B cell (primary cell): ENCODE measurements around the gene FARP2. TPM values are rescaled to one million over a fixed set of nuclear protein-coding genes. Genes with fewer than 3 reads are reported as not detected.

Experiments
- ATAC-seq: fragments of 200-7000 bp; cut with Tn5 transposase; one replicate; pipeline ENCODE4 v1.10.0; 2021; ENCODE audit warnings: low read depth, mild to moderate bottlenecking, moderate number of reproducible peaks, moderate library complexity
- CTCF ChIA-PET: fragments of 350-600 bp; sonication (Branson Sonifier 250); formaldehyde crosslinking; loops from one replicate; lab custom pipeline; 2021; ENCODE audit warnings: antibody characterized with exemption, inconsistent platforms; lab: Charles Lee
- POLR2A ChIA-PET: fragments of 350-600 bp; sonication (Branson Sonifier 250); formaldehyde crosslinking; loops from one replicate; lab custom pipeline; 2021; ENCODE audit warnings: antibody characterized with exemption; lab: Charles Lee
- DNase-seq: peaks from one replicate; pipeline ENCODE4 v3.0.0; 2013
- H2AFZ ChIP-seq: 2 replicates; pipeline ENCODE4 v1.6.1; 2012; ENCODE audit warnings: mild to moderate bottlenecking, low read depth, low read length; ENCODE audit not compliant: insufficient read depth, poor library complexity, severe bottlenecking
- H3K27ac ChIP-seq, 2 donors: 1 replicate in 1 of 2; 2 replicates in 1 of 2; pipeline ENCODE4 v1.5.1; 2012 to 2013; ENCODE audit warnings: low read length in 2 of 2, mild to moderate bottlenecking in 2 of 2, moderate library complexity in 1 of 2
- H3K27me3 ChIP-seq, 4 experiments: fragments of 200-600 bp in 1 of 4; sonication (generic) in 1 of 4; replicated peaks in 1 of 4; 1 replicate in 2 of 4; 2 replicates in 2 of 4; pipeline versions ENCODE4 v1.6.1 to v1.7.0; 2013 to 2016; ENCODE audit warnings: low read length in 3 of 4, mild to moderate bottlenecking in 2 of 4, mixed read lengths in 1 of 4, moderate library complexity in 1 of 4; ENCODE audit not compliant: insufficient read depth in 4 of 4, control insufficient read depth in 3 of 4; ENCODE audit errors: control extremely low read depth in 1 of 4
- H3K36me3 ChIP-seq, 2 experiments: replicated peaks in 1 of 2; 1 replicate in 1 of 2; 2 replicates in 1 of 2; pipeline versions ENCODE4 v1.6.1 to v1.7.1; 2013; ENCODE audit warnings: low read length in 1 of 2; ENCODE audit not compliant: insufficient read depth in 2 of 2, control insufficient read depth in 1 of 2; ENCODE audit errors: control extremely low read depth in 1 of 2, extremely low read depth in 1 of 2
- H3K4me1 ChIP-seq, 2 donors: fragments of 200-600 bp in 1 of 2; sonication (generic) in 1 of 2; 1 replicate in 1 of 2; 2 replicates in 1 of 2; pipeline versions ENCODE4 v1.5.1 to v1.6.1; 2013 to 2017; ENCODE audit warnings: low read length in 2 of 2; ENCODE audit not compliant: control insufficient read depth in 2 of 2, insufficient read depth in 2 of 2
- H3K4me2 ChIP-seq: replicated peaks from 2 replicates; pipeline ENCODE3; 2012; ENCODE audit warnings: mild to moderate bottlenecking, low read depth, low read length; ENCODE audit not compliant: poor library complexity, severe bottlenecking
- H3K4me3 ChIP-seq, 5 experiments: fragments of 200-600 bp in 1 of 5; sonication (generic) in 1 of 5; 1 replicate in 3 of 5; 2 replicates in 2 of 5; pipeline versions ENCODE4 v1.5.1 to v1.7.0; 2011 to 2016; ENCODE audit warnings: low read length in 4 of 5, mild to moderate bottlenecking in 4 of 5, low read depth in 2 of 5, control low read depth in 1 of 5, moderate library complexity in 1 of 5; ENCODE audit not compliant: insufficient read depth in 1 of 5; ENCODE audit errors: control extremely low read depth in 1 of 5, extremely low read depth in 1 of 5
- H3K79me2 ChIP-seq: fragments of 200-600 bp; sonication (generic); one replicate; pipeline ENCODE4 v1.6.0; 2016; ENCODE audit warnings: low read length; ENCODE audit not compliant: control insufficient read depth, insufficient read depth
- H3K9ac ChIP-seq: fragments of 200-600 bp; sonication (generic); 2 replicates; pipeline ENCODE4 v1.6.1; 2017; ENCODE audit warnings: mild to moderate bottlenecking, low read length, moderate library complexity
- H3K9me3 ChIP-seq, 3 donors: one replicate each; pipeline versions ENCODE4 v1.6.1 to v1.7.1; 2013; ENCODE audit warnings: low read length in 2 of 3; ENCODE audit not compliant: control insufficient read depth in 2 of 3, insufficient read depth in 1 of 3; ENCODE audit errors: control extremely low read depth in 1 of 3
- H4K20me1 ChIP-seq: 2 replicates; pipeline ENCODE4 v1.6.0; 2012; ENCODE audit warnings: mild to moderate bottlenecking, low read length; ENCODE audit not compliant: insufficient read depth, control insufficient read depth, poor library complexity, severe bottlenecking
- H3K27ac Mint-ChIP-seq: one replicate; pipeline ENCODE4 v1.8.0; 2021; ENCODE audit warnings: mixed read lengths
- H3K27me3 Mint-ChIP-seq: one replicate; pipeline ENCODE4 v1.8.0; 2021; ENCODE audit warnings: mixed read lengths
- H3K4me1 Mint-ChIP-seq: one replicate; pipeline ENCODE4 v1.8.0; 2021; ENCODE audit warnings: mixed read lengths
- H3K4me3 Mint-ChIP-seq: one replicate; pipeline ENCODE4 v1.8.0; 2021; ENCODE audit warnings: mixed read lengths
- H3K9me3 Mint-ChIP-seq: one replicate; pipeline ENCODE4 v1.8.0; 2022; ENCODE audit warnings: mixed read lengths; ENCODE audit not compliant: insufficient read depth
- EZH2 ChIP-seq: IDR thresholded peaks from 2 replicates; pipeline ENCODE4 v1.6.1; 2012; ENCODE audit warnings: borderline replicate concordance, low read depth, mild to moderate bottlenecking, moderate library complexity, low read length; ENCODE audit not compliant: insufficient read depth, poor library complexity, severe bottlenecking
- WGBS: methylation state at CpG from one replicate; pipeline ENCODE4 v1.1.5; 2013; ENCODE audit warnings: missing lambda C conversion rate; ENCODE audit not compliant: insufficient coverage; 5-methylcytosine and 5-hydroxymethylcytosine counted together
- intact Hi-C: fragments of 100-400 bp; cut with micrococcal nuclease; formaldehyde crosslinking; loops from one replicate; pipeline ENCODE4 v1.10.0; 2022
- polyA plus RNA-seq: library from polyadenylated mRNA; depleted of rRNA; stranded (reverse); fragments of >200 nt; gene quantifications from 2 replicates; pipeline ENCODE4 v1.2.3, GENCODE V29; 2012
- total RNA-seq, 2 donors: library from RNA; stranded (reverse); fragments of 120-200 nt in 1 of 2; gene quantifications; 1 replicate in 1 of 2; 2 replicates in 1 of 2; pipeline versions ENCODE4 v1.2.3 to v1.2.4, GENCODE V29; 2013 to 2022
- TF ChIP-seq, protein P1 (sequence below): fragments of 200-600 bp; IDR thresholded peaks from one replicate; pipeline ENCODE4 v1.8.0; 2022; ENCODE audit warnings: antibody characterized with exemption, mild to moderate bottlenecking

Gene FARP2
- total and polyA plus RNA-seq, 2 donors (not counting 1 experiment from before 2014, with no cell fraction given) = 37.1 to 114 TPM

DNA sequence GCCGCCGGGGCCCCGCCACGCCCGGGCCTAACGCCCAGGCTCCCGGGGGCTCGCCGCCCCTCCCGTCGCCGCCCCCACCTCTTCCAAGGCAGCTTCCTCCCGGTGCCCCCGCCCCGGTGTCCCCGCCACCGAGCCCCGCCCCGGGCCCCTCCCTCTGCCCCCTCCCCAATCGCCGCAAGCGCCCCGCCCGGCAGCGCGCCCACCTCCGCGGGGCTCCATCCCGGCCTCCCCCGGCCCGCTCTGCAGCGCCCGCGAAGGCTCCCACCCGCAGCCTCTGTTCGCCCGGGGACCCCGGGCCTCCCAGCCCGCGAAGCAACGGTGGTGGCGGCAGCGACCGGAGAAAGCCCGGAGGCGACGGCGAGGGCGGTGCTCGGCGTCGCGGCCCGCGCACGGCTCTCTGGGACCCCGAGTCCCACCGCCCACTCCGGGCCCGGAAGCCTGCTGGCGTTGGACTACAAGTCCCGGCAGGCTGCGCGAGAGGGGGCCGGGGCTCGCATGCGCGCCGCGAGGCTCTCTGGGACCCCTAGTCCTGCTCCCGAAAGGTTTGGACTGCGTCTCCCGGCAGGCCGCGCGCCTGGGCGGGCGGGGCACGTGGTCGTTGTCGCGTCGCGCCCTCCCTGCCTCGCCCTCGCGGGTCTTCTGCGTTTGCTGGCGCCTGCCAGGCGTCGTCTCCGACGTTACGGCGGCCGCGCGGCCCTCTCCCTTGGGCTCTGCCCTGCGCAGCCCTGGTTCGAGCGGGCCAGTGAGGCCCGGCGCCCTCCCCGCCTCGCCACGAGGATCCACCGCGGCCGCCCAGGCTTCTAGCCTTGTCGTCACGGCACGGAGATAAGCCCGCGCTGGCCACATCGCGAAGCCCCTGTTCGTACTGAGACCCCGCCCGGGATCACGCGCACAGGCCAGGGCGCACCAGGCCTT lies 152.4 kb downstream of the FARP2 start, which contains the start of gene STK25:
STK25 (minus strand) TSS at position 345 of the 915 bp plus-strand sequence. CDS start 549 bp downstream, outside the sequence.
- H3K36me3 ChIP-seq = no peaks in the 10 kb centered on the region
- intact Hi-C loops = loop anchor here (1.0 to 2.0 kb wide), 6 partner anchors 33 to 948 kb away; partner anchors contain the start of genes CAPN10 and DUSP28
- H3K4me1 ChIP-seq = peaks cover 15 to 20% of the 10 kb centered on the region in 2 donors
- H3K4me3 Mint-ChIP-seq = peak within 1 kb of the TSS; percentile 85
- peak within 1 kb of the TSS; percentile 85 for H3K4me2 ChIP-seq
- peaks cover 0 to 3% (median 0%) of the 10 kb centered on the region in 3 donors for H3K9me3 ChIP-seq
- peak; percentile 97 for DNase-seq
- peak; percentile 93 for ATAC-seq
- peak within 1 kb of the TSS; percentile 72 for H3K9ac ChIP-seq
- peak within 1 kb of the TSS; percentile 34 to 78 (median 70) for H3K4me3 ChIP-seq
- H2AFZ ChIP-seq = peak within 1 kb of the TSS; percentile 94
- H3K27me3 Mint-ChIP-seq = no peaks in the 10 kb centered on the region
- peak within 1 kb of the TSS; percentile 89 for H3K27ac Mint-ChIP-seq
- peaks cover 48% of the 10 kb centered on the region for H4K20me1 ChIP-seq
- H3K79me2 ChIP-seq = peaks cover 45% of the 10 kb centered on the region
- H3K27ac ChIP-seq = peak within 1 kb of the TSS; percentile 56 to 85
- WGBS = under 1% methylated on average over 103 of the region's 122 CpGs
- TF ChIP-seq, protein P1, sequence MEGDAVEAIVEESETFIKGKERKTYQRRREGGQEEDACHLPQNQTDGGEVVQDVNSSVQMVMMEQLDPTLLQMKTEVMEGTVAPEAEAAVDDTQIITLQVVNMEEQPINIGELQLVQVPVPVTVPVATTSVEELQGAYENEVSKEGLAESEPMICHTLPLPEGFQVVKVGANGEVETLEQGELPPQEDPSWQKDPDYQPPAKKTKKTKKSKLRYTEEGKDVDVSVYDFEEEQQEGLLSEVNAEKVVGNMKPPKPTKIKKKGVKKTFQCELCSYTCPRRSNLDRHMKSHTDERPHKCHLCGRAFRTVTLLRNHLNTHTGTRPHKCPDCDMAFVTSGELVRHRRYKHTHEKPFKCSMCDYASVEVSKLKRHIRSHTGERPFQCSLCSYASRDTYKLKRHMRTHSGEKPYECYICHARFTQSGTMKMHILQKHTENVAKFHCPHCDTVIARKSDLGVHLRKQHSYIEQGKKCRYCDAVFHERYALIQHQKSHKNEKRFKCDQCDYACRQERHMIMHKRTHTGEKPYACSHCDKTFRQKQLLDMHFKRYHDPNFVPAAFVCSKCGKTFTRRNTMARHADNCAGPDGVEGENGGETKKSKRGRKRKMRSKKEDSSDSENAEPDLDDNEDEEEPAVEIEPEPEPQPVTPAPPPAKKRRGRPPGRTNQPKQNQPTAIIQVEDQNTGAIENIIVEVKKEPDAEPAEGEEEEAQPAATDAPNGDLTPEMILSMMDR = no peak
- TF ChIP-seq EZH2 = no peak
- ChIA-PET CTCF (no interaction called here), POLR2A (interaction anchor here (0.6 to 0.7 kb wide), 2 partner anchors 193 to 233 kb away, joined by 3 read pairs; no protein-coding TSS in a partner anchor)
- H3K27me3 ChIP-seq = no peaks in the 10 kb centered on the region
- no peaks in the 10 kb centered on the region for H3K9me3 Mint-ChIP-seq
- peaks cover 24% of the 10 kb centered on the region for H3K4me1 Mint-ChIP-seq
